OCI-M1 (cell line): ENCODE results near the gene TP73.

Experiments used
- DNase-seq: peaks from one replicate; lab custom pipeline; 2025; lab: John Stamatoyannopoulos, UW

Gene TP73

DNA sequence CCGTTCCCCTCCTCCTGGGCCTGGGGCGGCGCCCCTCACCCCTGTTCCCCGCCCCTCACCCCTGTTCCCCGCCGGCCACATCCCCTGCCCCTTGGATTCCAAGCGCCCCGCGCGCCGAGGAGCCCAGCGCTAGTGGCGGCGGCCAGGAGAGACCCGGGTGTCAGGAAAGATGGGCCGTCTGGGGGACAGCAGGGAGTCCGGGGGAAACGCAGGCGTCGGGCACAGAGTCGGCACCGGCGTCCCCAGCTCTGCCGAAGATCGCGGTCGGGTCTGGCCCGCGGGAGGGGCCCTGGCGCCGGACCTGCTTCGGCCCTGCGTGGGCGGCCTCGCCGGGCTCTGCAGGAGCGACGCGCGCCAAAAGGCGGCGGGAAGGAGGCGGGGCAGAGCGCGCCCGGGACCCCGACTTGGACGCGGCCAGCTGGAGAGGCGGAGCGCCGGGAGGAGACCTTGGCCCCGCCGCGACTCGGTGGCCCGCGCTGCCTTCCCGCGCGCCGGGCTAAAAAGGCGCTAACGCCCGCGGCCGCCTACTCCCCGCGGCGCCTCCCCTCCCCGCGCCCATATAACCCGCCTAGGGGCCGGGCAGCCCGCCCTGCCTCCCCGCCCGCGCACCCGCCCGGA lies at the start of gene TP73:
TSS of gene TP73 (plus strand) at position 587 of the 618 bp plus-strand sequence. CDS start 29,850 bp downstream, outside the sequence.
- no peak for DNase-seq

DNA sequence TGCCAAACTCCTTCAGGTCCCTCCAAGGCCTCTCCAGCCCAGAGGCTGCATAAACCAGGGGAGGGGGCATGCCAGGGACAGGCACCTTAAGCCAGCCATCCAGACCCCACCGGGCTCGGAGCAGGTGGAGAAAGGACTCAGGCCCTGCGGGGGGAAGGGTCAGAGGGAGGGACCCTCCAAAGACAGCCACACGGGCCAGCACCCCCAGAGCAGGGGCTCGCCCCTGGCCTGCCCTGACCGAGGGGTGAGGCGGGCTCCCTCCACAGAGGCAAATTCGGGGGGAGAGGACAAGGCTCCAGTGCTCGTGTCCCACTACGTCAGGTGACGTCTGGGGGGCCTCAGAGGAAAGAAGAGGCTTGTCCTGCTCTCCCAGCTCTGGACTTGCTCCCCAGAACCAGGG lies 49.2 kb upstream of the TP73 start:
- DNase-seq: no peak

DNA sequence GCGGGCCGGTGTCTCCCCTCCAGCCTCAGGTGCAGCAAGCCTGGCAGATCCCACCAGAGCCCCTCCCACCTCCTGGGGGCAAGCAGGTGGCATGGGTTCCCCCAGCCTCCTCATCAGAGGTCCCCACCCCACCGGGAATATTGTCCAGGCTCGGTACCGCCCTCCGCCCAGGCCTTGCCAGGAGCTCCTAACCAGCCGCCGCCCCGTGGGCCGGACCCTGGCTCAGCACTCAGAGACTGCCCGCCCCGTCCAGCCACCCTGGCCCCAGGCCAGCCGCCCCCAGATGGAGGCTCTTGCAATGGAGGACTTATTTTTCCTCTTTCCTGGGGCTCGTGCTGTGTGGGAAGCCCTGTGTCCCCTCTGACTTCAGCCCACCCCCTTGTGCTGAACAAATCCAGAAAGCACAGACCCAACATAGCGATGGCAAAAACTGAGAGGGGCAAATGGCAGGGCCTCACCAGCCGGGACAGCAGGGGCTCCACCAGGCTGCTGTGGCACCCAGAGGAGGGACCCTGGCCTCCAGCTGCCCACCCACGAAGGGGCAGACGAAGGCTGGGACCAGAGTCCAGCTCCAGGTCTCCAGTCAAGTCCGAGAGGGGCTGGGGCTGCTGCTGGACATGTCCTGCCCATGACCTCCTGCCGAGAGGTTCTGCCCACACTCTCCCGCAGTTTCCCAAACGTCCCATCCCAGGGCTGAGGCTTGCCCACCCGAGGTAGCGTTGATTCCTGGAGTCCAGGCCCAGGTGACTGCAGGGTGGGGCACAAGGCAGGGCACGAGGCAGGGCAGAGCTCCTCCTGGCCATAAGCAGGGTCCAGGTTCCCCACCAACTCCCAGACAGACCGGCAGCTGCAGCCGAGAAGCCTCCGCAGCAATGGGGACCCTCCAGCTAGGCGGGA lies 48.5 kb upstream of the TP73 start:
- no peak for DNase-seq

DNA sequence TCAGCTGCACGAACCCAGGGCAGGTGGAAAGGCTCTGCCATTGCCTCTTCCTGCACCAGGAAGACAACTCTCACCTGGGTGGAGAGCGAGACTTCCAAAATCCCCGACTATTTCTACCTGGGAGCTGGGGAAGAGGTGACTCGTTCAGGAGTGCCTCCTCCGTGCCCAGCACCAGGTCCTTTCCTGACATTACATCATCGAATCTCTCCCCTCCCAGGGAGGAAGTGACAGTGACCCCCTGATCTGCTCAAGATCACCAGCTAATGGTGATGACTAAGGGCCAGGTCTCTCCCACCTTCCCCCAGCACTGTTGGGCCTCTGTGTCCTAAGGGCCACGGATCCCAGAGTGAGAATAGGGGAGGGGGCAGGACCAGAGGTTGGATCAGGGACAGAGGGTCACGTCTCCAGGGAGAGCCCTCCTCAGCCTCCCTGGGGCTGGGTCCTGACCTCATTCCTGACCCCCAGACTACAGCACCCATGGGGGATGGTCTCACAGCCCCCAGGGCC lies 47.8 kb upstream of the TP73 start:
- DNase-seq: no peak

DNA sequence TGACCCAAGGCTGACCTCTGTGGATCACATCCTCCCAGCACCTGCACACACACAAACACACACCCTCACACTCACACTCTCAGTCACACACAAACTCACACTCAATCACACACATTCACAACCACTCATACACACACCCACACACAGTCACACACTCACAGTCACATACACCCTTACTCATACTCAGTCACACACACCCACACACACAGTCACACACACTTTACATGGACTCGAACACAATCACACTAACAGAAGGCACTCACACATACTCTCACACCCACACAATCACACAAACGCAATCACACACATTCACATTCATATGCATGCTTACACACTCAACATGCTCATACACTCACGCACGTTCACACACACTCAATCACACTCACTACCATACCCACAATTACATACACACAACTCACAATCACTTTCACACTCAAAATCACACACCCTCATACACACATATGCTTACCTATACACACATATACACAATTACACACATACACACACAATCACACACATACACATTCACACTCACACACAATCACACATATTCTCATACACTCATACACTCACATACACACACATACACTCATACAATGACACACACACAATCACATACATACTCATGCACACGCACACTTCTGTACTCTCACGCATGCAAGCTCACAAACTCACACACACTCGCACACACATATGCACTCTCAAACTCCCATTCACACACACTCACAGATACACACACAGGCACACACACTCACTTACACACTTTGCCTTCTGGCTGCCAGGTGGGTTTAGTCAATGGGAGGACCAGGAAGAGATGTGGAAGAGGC lies 47.1 kb upstream of the TP73 start:
- DNase-seq: no peak

DNA sequence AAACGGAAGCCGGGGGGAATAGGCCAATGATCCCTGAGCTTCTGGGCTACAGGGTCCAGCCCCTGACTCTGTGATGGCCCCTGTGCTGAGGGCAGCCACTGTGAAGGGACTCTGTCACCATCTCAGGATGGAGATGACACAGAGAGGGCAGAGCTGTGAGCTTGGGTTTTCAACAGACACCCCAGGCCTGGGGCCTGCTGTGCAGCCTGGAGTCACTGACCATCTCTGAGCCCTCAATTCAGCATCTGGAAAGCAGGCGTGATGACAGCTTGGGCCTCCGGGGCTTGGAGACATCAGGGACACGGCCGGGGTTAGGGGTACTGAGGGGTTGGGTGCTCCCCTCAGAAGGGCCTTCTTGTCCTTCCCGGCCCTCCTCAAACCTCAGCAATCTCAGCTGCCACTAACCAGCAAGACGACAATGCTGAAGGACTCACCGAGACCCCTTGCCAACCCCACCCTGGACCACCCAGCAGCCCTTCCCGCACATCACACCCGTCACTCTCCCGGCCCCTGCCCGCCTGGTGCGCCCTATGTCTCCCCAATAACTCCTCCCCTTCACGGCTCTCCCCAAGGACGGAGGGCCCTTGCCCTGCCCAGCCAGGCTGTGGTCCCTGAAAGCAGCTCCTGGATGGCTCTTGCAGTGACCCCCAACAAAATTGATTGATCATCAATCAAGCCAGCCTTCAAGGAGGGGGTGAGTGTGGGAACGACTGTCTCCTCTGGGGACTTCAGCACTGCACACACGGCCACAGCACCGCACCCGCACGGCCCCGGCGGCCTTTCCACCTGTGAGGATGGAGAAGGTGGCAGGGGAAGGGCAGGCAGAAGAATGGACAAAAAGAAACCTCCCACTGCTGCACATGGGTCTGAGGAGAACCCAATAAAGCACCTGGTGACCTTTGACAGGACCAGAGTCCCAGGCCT lies 45.3 kb upstream of the TP73 start:
- DNase-seq: no peak

DNA sequence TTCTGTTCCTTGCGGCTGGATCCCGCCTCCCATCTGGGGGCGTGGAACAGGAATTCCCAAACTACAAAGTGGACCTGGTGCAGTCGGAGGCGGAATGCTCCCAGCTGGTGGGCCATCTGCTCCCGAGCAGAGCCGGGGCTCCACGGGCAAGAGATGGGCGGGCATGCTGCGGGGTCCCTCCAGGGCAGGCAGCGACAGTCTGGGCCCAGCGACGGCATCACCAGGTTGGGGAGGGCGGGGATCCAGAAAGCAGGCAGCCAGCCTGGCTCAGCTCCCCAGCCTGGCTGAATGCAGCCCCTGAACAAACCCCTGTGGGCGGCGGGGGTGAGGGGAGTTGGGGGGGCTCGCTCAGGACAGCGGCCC lies 44.6 kb upstream of the TP73 start:
- no peak for DNase-seq

DNA sequence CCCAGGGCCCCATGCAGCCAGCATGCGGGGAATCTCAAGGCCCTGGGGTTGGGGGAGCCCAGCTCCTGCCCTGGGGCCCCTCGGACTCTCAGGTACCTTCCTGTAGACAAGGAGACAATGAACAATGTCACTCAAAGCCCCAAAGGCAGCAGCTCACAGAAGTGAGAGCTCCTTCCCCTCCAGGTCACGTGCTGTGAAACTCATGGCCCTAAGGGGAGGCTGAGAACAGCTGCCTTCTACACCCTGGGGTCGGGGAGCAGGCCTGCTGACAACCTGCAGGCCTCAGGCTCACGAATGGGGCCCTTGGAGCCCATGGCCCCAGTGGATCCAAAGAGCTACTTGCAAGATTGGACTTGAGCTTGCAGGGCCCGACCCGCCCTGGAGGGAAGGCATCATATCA lies 44.2 kb upstream of the TP73 start:
- DNase-seq: no peak

DNA sequence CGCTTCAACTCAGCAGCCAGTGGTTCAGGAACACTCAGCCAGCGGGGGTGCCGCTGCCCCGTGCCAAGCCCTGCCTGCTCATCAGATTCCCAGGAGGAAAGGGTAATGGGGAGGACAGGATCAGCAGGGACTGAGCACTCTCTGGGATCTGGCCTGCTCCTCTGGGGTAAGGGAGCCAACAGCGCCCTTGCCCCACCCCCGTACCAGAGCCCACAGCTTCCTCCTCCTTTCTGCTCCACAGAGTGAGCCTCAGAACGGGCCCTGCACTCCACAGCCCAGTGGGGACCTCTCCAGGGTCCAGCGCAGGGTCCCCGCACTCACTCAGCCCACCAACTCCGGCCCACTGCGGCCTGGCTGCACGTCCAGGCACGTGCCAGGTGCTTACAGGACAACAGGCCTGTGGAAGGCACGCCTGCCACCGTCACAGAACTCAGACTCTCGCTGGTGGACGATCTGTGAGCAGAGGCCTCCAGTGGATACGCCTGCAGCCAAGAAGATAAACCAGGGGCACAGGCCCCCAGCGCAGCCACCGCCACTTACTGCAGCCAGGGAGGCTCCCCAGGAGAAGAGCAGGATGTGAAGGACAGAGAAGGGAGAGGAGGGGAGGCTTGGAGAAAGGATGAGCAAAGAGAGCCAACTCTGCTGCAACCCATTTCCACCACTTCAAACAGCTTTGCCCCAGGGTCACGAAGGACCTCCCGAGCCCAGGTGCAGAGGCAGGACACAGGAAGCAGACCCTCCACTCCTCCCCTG lies 43.1 kb upstream of the TP73 start:
- no peak for DNase-seq

DNA sequence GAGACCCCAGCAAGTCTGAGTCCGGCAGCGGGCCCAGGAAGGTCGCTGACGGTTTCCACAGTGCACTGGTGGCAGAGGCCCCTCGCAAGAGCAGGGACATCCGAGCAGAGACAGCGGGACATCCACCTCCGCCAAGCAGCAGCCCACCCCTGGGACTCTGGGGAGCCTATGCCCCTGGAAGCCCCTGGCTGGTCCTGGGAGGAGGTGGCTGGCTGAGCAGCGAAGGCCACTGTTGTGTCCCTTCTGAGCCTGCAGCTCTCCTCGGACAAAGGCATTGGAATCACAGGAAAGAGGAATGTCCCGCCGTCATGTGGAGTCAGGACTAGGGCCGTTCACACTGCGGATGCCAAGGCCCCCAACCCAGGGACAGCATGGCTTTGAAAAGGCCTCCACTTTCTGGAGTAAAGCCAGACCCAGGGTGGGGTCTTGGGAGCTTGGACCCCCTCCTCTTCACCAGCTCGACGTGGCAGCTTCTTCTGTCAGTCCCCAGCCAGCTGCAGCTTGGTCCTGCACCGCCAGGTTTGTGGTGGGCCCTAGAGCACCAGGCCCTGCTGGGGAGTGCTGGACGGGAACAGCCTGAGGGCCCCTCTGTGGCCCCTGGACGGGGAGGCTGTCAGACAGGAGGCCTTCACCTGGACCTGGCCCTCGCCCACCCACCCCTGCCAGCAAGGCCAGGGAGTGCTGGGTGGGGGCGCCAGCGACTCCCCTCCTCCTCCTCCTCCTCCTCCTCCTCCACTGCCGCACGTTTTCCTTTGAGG lies 42.4 kb upstream of the TP73 start:
- no peak for DNase-seq

DNA sequence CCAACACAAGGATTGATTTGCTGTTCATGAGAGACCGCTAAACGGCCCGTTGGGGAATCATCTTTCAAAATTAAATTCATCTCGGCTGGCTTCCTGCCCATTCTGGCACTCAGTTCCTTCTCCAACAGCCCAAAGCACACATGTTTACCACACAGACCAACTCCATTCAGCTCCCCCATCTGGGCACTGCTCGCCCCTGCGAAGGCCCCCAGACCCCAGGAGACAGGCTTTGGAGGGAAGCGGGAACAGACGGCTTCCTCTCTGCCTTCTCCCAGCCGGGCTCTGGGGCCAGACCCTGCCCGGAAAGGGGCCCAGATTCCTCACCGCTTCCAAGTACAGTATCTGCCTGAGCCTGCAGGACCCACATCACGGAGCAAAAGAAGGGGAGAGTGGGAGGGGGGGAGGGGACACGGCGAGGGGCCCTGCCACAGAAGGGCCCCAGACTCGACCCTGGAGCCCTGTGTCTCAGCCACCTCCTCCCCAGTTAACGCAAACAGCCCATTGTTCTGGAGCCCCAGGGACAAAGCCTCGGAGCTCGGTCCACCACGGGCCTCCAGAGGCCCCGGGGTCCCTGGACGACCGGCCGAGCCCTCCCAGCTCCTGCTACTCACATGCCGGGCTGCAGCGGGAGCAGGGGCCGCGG lies 41.7 kb upstream of the TP73 start:
- DNase-seq: peak; percentile 5

DNA sequence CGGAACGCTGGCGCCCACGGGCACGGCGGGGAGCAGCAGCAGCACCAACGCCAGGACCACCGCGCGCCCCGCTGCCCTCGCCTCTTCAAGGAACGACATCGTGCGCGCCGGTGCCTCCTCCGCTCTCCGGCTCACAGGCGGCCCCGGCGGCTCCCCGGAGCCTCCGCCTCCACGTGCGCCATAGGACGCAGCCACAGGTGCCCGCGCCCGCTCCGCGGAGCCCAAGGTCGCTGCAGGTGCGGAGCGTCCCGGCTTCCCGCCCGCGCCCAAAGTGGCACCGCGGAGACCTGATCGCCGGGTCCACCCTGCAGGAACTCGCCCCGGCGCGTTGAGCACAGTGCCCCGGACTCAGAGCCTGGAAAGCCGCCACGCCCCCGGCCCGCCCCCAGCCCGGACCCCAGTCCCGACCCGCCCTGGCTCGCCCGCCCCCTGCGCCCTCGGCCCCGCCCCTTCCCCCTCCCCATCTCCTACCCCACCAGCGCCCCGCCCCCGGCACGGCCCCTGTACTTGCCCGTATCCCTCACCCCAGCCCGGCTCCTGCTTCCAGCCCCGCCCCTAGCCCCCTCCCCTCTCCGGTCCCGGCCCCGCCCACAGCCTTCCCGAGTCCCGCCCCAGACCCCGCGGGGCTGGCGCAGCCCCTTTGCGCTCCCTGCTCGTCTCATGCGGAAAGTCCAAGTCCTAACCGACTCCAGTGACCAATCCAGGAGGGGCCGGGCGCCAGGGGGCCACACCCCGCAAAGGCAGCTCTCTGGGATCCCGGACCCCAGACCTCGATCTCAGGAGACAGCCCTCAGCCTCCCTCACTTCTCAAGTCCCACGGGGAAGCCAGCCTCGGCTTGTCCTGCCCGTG lies 40.9 kb upstream of the TP73 start, which contains the start of gene MEGF6:
TSS of gene MEGF6 (minus strand) at position 339 of the 850 bp plus-strand sequence. CDS start at position 99, 240 bp downstream.
- peak; percentile 6 for DNase-seq

DNA sequence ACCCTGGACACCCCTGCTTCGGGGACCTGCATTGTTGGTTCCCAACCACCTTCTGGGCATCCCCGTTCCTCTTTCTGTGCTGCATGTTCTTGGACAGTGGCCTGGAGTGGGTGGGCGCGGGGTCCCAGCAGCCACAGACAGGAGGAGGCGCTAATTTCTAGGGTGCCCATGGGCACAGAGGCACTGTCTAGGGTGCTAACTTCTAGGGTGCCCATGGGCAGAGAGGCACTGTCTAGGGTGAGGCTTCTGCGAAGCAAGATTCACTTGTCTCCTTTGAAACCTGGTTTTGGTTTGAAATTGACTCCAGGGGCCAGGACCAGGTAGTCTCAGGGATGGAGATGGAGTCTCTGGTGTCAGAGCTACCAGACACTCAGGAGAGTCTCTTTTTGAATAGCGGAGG lies 40.2 kb upstream of the TP73 start:
- no peak for DNase-seq

DNA sequence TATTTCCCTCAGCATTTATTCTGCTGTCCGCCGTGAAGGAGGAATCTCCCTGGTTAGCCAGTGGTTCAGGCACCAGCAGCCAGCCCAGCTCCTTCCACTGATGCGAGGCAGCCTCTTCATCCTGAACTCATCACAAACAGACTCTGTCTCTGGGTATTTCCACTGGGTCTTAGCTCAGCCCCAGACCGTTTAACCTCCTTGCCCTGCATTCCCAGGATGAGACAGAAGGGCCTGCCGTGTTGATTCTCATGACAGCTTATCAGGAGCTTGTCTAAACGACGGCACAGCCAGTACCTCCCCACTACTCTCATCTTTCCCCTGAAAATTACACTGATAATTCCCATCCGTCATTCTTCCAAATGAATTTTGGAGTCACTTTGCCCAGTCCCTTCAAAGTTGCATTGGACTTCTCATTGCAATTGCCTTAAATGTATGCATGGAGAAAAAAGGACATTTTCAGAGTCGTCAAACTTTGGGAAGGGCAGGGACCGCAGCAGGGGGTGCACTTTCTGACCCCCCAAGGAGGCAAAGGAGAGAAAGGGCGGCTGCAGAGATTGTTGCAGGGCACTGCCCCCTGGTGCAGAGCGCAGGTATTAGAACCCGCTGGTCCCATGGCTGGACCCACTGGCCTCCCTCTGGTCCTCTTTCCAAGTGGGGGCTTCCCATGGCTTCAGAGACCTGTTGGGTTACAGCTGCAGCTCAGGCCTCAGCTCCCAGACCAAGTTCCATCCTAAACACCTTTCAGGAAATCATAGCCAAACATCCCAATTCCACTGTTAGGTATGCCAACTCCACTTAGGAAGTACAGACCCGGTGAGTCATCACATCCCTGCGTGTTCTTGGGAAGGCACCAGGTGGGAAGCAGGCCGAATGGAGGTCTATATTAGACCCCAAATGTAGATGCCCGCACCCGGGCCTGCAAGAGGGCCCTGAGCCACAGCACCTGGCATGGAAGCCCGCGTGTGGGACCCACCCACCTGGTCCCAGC lies 37.3 kb upstream of the TP73 start:
- peak; percentile 22 for DNase-seq

DNA sequence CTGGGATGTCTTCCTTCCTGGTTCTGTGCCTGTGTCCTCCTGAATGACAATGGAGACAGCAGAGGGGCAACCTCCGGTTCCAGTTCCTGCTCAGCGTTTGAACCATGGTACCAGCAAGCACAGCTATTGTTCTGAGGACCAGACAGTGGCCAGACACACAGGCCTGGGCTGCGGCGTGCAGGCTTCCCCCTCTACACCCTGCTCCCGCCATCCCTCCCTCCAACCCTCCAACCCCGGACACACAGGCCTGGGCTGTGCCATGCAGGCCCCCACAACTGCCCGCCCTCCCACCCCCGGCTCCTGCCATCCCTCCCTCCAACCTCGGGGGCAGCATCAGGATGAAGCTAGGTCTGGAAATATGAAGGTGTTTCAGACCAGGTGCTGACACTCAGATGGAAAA lies 35.5 kb upstream of the TP73 start:
- DNase-seq: no peak

DNA sequence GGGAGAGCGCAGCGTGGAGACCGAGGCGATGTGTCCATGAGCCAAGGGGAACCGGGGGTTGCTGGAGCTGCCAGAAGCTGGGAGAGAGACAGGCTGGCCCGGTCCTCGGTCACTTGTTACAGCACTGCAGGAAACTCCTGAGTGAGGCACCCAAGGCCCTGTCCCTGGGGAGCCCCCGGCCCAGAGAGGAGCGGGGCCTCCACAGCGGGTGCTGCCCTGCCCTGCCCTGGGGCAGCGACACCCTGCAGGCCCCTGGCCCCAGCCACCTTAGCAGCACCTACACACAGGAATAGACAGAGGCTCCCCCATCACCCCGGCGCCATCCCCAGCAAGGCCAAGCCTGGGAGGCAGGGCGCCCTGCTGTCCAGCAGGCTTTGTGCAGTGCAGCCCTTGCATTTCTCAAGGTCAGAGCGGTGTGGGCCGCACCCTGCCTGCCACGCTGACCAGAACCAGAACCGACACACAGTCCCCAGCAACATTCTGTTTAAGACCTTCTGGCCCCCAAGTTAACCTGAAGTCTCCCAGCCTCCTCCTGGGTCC lies 34.4 kb upstream of the TP73 start:
- DNase-seq: no peak

DNA sequence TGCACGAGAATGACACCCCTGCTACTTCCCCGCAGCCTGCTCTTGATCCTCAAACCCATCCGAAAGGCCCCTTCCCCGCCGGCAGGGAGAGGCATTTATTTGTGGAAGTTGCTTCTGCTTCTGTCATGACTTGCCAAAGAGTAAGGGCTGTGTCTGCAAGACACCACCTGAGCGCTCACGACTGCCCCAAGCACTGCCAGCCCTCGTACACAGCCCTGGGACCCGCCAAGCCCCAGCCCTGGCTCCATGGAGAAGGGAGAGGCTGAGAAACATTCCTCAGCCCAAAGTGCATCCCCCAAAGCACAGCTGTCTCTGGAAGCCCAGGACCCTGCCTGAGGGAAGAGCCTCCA lies 33.8 kb upstream of the TP73 start:
- no peak for DNase-seq
